Mammary epithelial cell (primary cell): Measurements from ENCODE around the gene IFFO2.

Experiments used
- EZH2 ChIP-seq: IDR thresholded peaks from 2 replicates; pipeline ENCODE4 v1.6.1; 2012; ENCODE audit warnings: low read length, inconsistent platforms, borderline replicate concordance
- TF ChIP-seq, protein P1 (sequence below), 2 donors: IDR thresholded peaks in 1 of 2; conservative IDR thresholded peaks in 1 of 2; 2 replicates each; pipeline ENCODE4 v1.5.1; 2011 to 2012; ENCODE audit warnings: inconsistent platforms in 2 of 2, low read length in 2 of 2, mild to moderate bottlenecking in 2 of 2, control low read depth in 1 of 2, low read depth in 1 of 2; ENCODE audit not compliant: insufficient read depth in 1 of 2; ENCODE audit errors: extremely low read depth in 1 of 2

GRCh38 chr1:18908911-18909771 lies 47.3 kb downstream of the IFFO2 start:
- no peak for TF ChIP-seq EZH2
- TF ChIP-seq, protein P1, sequence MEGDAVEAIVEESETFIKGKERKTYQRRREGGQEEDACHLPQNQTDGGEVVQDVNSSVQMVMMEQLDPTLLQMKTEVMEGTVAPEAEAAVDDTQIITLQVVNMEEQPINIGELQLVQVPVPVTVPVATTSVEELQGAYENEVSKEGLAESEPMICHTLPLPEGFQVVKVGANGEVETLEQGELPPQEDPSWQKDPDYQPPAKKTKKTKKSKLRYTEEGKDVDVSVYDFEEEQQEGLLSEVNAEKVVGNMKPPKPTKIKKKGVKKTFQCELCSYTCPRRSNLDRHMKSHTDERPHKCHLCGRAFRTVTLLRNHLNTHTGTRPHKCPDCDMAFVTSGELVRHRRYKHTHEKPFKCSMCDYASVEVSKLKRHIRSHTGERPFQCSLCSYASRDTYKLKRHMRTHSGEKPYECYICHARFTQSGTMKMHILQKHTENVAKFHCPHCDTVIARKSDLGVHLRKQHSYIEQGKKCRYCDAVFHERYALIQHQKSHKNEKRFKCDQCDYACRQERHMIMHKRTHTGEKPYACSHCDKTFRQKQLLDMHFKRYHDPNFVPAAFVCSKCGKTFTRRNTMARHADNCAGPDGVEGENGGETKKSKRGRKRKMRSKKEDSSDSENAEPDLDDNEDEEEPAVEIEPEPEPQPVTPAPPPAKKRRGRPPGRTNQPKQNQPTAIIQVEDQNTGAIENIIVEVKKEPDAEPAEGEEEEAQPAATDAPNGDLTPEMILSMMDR (conservative IDR thresholded peaks at IDR 0.05 in 1 of 2, IDR thresholded peaks at IDR 0.05 in 1 of 2; ENCODE audit: extremely low read depth in 1 of 2, insufficient read depth in 1 of 2, low read depth in 1 of 2, low read length in 2 of 2): no peak
